CD4-positive, CD25-positive, alpha-beta regulatory T cell (primary cell): ENCODE results near the gene ZDHHC14. TPM values are rescaled to one million over a fixed set of nuclear protein-coding genes. Genes with fewer than 3 reads are reported as not detected.

ENCODE experiments used
- ATAC-seq, 2 donors: fragments of 150-1000 bp; cut with Tn5 transposase; one replicate each; pipeline ENCODE4 v1.10.0; 2021; ENCODE audit warnings: low read depth in 2 of 2, moderate number of reproducible peaks in 2 of 2, moderate library complexity in 1 of 2
- DNase-seq, 3 donors: peaks; one replicate each; pipeline versions ENCODE4 v3.0.0 to v3.0.0-alpha.2; 2012 to 2022; ENCODE audit warnings: mixed read lengths in 1 of 3
- H3K27ac ChIP-seq: one replicate; pipeline ENCODE4 v1.7.0; 2013; ENCODE audit warnings: mild to moderate bottlenecking, low read length; ENCODE audit not compliant: insufficient read depth, poor library complexity, severe bottlenecking
- H3K27me3 ChIP-seq: one replicate; pipeline ENCODE4 v1.7.0; 2013; ENCODE audit warnings: low read length; ENCODE audit not compliant: control insufficient read depth, insufficient read depth
- H3K36me3 ChIP-seq: one replicate; pipeline ENCODE4 v1.7.0; 2013; ENCODE audit warnings: mild to moderate bottlenecking, low read length, moderate library complexity; ENCODE audit not compliant: control insufficient read depth, insufficient read depth
- H3K4me1 ChIP-seq: 2 replicates; pipeline ENCODE4 v1.7.0; 2013; ENCODE audit warnings: mild to moderate bottlenecking, low read length; ENCODE audit not compliant: insufficient read depth, control insufficient read depth, poor library complexity, severe bottlenecking
- H3K4me3 ChIP-seq: one replicate; pipeline ENCODE4 v1.7.0; 2013; ENCODE audit warnings: low read depth, mild to moderate bottlenecking, low read length, moderate library complexity
- H3K9me3 ChIP-seq, 2 experiments: 1 replicate in 1 of 2; 2 replicates in 1 of 2; pipeline ENCODE4 v1.7.0; 2013; ENCODE audit warnings: low read length in 2 of 2, mild to moderate bottlenecking in 1 of 2, moderate library complexity in 1 of 2; ENCODE audit not compliant: control insufficient read depth in 2 of 2
- H3K27ac Mint-ChIP-seq, 3 donors: one replicate each; pipeline ENCODE4 v1.8.0; 2020 to 2022; ENCODE audit warnings: mild to moderate bottlenecking in 3 of 3, mixed read lengths in 3 of 3, moderate library complexity in 2 of 3
- H3K27me3 Mint-ChIP-seq: one replicate; pipeline ENCODE4 v1.8.0; 2022; ENCODE audit warnings: mild to moderate bottlenecking, mixed read lengths
- H3K36me3 Mint-ChIP-seq: one replicate; pipeline ENCODE4 v1.8.0; 2020; ENCODE audit warnings: mixed read lengths
- H3K4me1 Mint-ChIP-seq, 4 donors: one replicate each; pipeline ENCODE4 v1.8.0; 2020 to 2022; ENCODE audit warnings: mixed read lengths in 4 of 4, mild to moderate bottlenecking in 1 of 4
- H3K4me3 Mint-ChIP-seq, 4 donors: one replicate each; pipeline ENCODE4 v1.8.0; 2020 to 2022; ENCODE audit warnings: mild to moderate bottlenecking in 4 of 4, mixed read lengths in 4 of 4, moderate library complexity in 3 of 4
- H3K9me3 Mint-ChIP-seq, 7 donors: one replicate each; pipeline ENCODE4 v1.8.0; 2020 to 2022; ENCODE audit warnings: mixed read lengths in 7 of 7, mild to moderate bottlenecking in 3 of 7, moderate library complexity in 2 of 7
- polyA plus RNA-seq, 4 donors: library from polyadenylated mRNA; unstranded; fragments of 300-500 nt; fragmentation: Illumina TruSeq; gene quantifications; one replicate each; pipeline ENCODE4 v1.2.3, GENCODE V29; 2021
- total RNA-seq: library from RNA; stranded (reverse); gene quantifications from one replicate; pipeline ENCODE4 v1.2.3, GENCODE V29; 2022

The ZDHHC14 gene
- total and polyA plus RNA-seq, 5 donors from 2014 or later: 0.29 to 4.2 (median 1.0) TPM

GRCh38 chr6:157449610-157450009, 68.6 kb downstream of the ZDHHC14 start:
- Mint-ChIP-seq H3K9me3 (no peaks in the 10 kb centered on the region), H3K4me1 (peaks cover 0 to 5% (median 0%) of the 10 kb centered on the region in 4 donors), H3K27me3 (peaks cover 4% of the 10 kb centered on the region), H3K36me3 (no peaks in the 10 kb centered on the region), H3K27ac (no peak overlapping the region), H3K4me3 (no peak overlapping the region)
- no peak overlapping the region for H3K27ac ChIP-seq
- DNase-seq (no peak), ATAC-seq (no peak)
- no peaks in the 10 kb centered on the region for H3K9me3 ChIP-seq
- no peaks in the 10 kb centered on the region for H3K36me3 ChIP-seq
- H3K27me3 ChIP-seq: no peaks in the 10 kb centered on the region
- H3K4me1 ChIP-seq: no peaks in the 10 kb centered on the region
- H3K4me3 ChIP-seq: no peak overlapping the region

- Histone ChIP-seq H3K36me3 (no peaks in the 10 kb centered on the region), H3K27me3 (no peaks in the 10 kb centered on the region), H3K4me3 (no peak overlapping the region), H3K9me3 (no peaks in the 10 kb centered on the region), H3K27ac (no peak overlapping the region), H3K4me1 (no peaks in the 10 kb centered on the region)
- Mint-ChIP-seq H3K4me1 (peaks cover under 1 to 6% (median 1%) of the 10 kb centered on the region in 4 donors), H3K27ac (no peak overlapping the region), H3K9me3 (no peaks in the 10 kb centered on the region), H3K4me3 (no peak overlapping the region), H3K36me3 (no peaks in the 10 kb centered on the region), H3K27me3 (peaks cover 4% of the 10 kb centered on the region)
- DNase-seq: no peak
- ATAC-seq: no peak
These were observed 70.1 kb downstream of the ZDHHC14 start for GRCh38 chr6:157450931-157451742.

GRCh38 chr6:157452096-157452495, 71.1 kb downstream of the ZDHHC14 start:
- Histone ChIP-seq H3K36me3 (no peaks in the 10 kb centered on the region), H3K27ac (no peak overlapping the region), H3K4me1 (peaks cover 4% of the 10 kb centered on the region), H3K27me3 (no peaks in the 10 kb centered on the region), H3K9me3 (no peaks in the 10 kb centered on the region), H3K4me3 (no peak overlapping the region)
- Mint-ChIP-seq H3K4me1 (peaks cover 5 to 12% (median 6%) of the 10 kb centered on the region in 4 donors), H3K27ac (no peak overlapping the region), H3K4me3 (no peak overlapping the region), H3K9me3 (no peaks in the 10 kb centered on the region), H3K36me3 (no peaks in the 10 kb centered on the region), H3K27me3 (peaks cover 4% of the 10 kb centered on the region)
- DNase-seq: no peak
- ATAC-seq: no peak

GRCh38 chr6:157453131-157453530, 72.1 kb downstream of the ZDHHC14 start:
- H3K4me3 Mint-ChIP-seq: no peak overlapping the region
- H3K9me3 Mint-ChIP-seq: no peaks in the 10 kb centered on the region
- no peak overlapping the region for H3K27ac Mint-ChIP-seq
- ATAC-seq (no peak), DNase-seq (no peak)
- no peaks in the 10 kb centered on the region for H3K36me3 Mint-ChIP-seq
- Histone ChIP-seq H3K36me3 (no peaks in the 10 kb centered on the region), H3K4me1 (peaks cover 4% of the 10 kb centered on the region), H3K9me3 (no peaks in the 10 kb centered on the region), H3K27me3 (no peaks in the 10 kb centered on the region), H3K4me3 (no peak overlapping the region), H3K27ac (no peak overlapping the region)
- peaks cover 5 to 14% (median 6%) of the 10 kb centered on the region in 4 donors for H3K4me1 Mint-ChIP-seq
- peaks cover 4% of the 10 kb centered on the region for H3K27me3 Mint-ChIP-seq

GRCh38 chr6:157453978-157454377, 73.0 kb downstream of the ZDHHC14 start:
- ATAC-seq (no peak), DNase-seq (no peak)
- Mint-ChIP-seq H3K4me1 (peaks cover 5 to 14% (median 6%) of the 10 kb centered on the region in 4 donors), H3K9me3 (no peaks in the 10 kb centered on the region), H3K36me3 (no peaks in the 10 kb centered on the region), H3K27ac (no peak overlapping the region), H3K27me3 (peaks cover under 1% of the 10 kb centered on the region), H3K4me3 (no peak overlapping the region)
- peaks cover 4% of the 10 kb centered on the region for H3K4me1 ChIP-seq
- no peak overlapping the region for H3K4me3 ChIP-seq
- no peaks in the 10 kb centered on the region for H3K27me3 ChIP-seq
- H3K27ac ChIP-seq: no peak overlapping the region
- H3K9me3 ChIP-seq: no peaks in the 10 kb centered on the region
- H3K36me3 ChIP-seq: no peaks in the 10 kb centered on the region

- H3K4me3 ChIP-seq: no peak overlapping the region
- no peak for ATAC-seq
- peaks cover 5 to 16% (median 6%) of the 10 kb centered on the region in 4 donors for H3K4me1 Mint-ChIP-seq
These were observed 74.0 kb downstream of the ZDHHC14 start for GRCh38 chr6:157454762-157455714.

GRCh38 chr6:157455731-157456523, 74.9 kb downstream of the ZDHHC14 start:
- peaks cover 5 to 22% (median 8%) of the 10 kb centered on the region in 4 donors for H3K4me1 Mint-ChIP-seq
- no peak overlapping the region for H3K4me3 Mint-ChIP-seq
- Histone ChIP-seq H3K9me3 (no peaks in the 10 kb centered on the region), H3K4me3 (no peak overlapping the region), H3K36me3 (no peaks in the 10 kb centered on the region), H3K4me1 (peaks cover 4% of the 10 kb centered on the region), H3K27ac (no peak overlapping the region), H3K27me3 (no peaks in the 10 kb centered on the region)
- DNase-seq (no peak), ATAC-seq (no peak)
- no peaks in the 10 kb centered on the region for H3K36me3 Mint-ChIP-seq
- no peaks in the 10 kb centered on the region for H3K27me3 Mint-ChIP-seq
- H3K27ac Mint-ChIP-seq: peak overlapping the region in 2 of 3 donors; percentile 42 to 66
- H3K9me3 Mint-ChIP-seq: no peaks in the 10 kb centered on the region

More at GRCh38 chr6:157454762-157455714, 74.0 kb downstream of the ZDHHC14 start:
- Histone ChIP-seq H3K4me1 (peaks cover 4% of the 10 kb centered on the region), H3K9me3 (no peaks in the 10 kb centered on the region), H3K36me3 (no peaks in the 10 kb centered on the region), H3K27ac (no peak overlapping the region), H3K27me3 (no peaks in the 10 kb centered on the region)
- Mint-ChIP-seq H3K36me3 (no peaks in the 10 kb centered on the region), H3K4me3 (no peak overlapping the region), H3K9me3 (no peaks in the 10 kb centered on the region), H3K27me3 (no peaks in the 10 kb centered on the region), H3K27ac (no peak overlapping the region)
- DNase-seq: no peak
